ENCODE data around the gene TEX22.

GRCh38 chr14:105381446-105382342 lies 16.6 kb upstream of the TEX22 start:
- TF ChIP-seq CTCF (IDR thresholded peaks at IDR 0.05) (no peak), POLR2A (IDR thresholded peaks at IDR 0.05) (no peak)

Measured in esophagus squamous epithelium (tissue), 4 donors.